Body of pancreas (tissue), 4 donors: ENCODE data around the gene SOHLH2. TPM values are rescaled to one million over a fixed set of nuclear protein-coding genes. Genes with fewer than 3 reads are reported as not detected.

ENCODE experiments used
- ATAC-seq: fragments of 150-250 bp; one replicate; pipeline ENCODE4 v1.9.1; 2016
- DNase-seq, 4 donors: peaks; one replicate each; pipeline ENCODE4 v3.0.0-alpha.2; 2019
- H3K27ac ChIP-seq, 4 donors: fragments of 200-600 bp; sonication (generic); 1 replicate in 3 of 4; 2 replicates in 1 of 4; pipeline versions ENCODE4 v1.5.1 to v1.6.1; 2016 to 2019; ENCODE audit warnings: mild to moderate bottlenecking in 1 of 4, mixed read lengths in 1 of 4, moderate library complexity in 1 of 4
- H3K27me3 ChIP-seq, 2 donors: fragments of 200-600 bp; sonication (generic); one replicate each; pipeline ENCODE4 v1.6.0; 2016; ENCODE audit warnings: mild to moderate bottlenecking in 1 of 2
- H3K36me3 ChIP-seq, 2 donors: fragments of 200-600 bp; sonication (generic); replicated peaks in 1 of 2; 2 replicates each; pipeline ENCODE4 v1.5.1; 2016; ENCODE audit warnings: low read depth in 2 of 2; ENCODE audit not compliant: insufficient read depth in 1 of 2
- H3K4me1 ChIP-seq: fragments of 200-600 bp; sonication (generic); one replicate; pipeline ENCODE4 v1.6.0; 2016
- H3K4me3 ChIP-seq, 2 donors: fragments of 200-600 bp; sonication (generic); 1 replicate in 1 of 2; 2 replicates in 1 of 2; pipeline ENCODE4 v1.5.1; 2016 to 2019
- H3K9me3 ChIP-seq, 3 donors: fragments of 200-600 bp; sonication (generic); 1 replicate in 2 of 3; 2 replicates in 1 of 3; pipeline ENCODE4 v1.5.1; 2016
- POLR2A ChIP-seq, 3 donors: fragments of 450-650 bp; IDR thresholded peaks; one replicate each; pipeline ENCODE4 v1.6.1; 2016; ENCODE audit warnings: antibody characterized with exemption in 3 of 3, mild to moderate bottlenecking in 2 of 3
- WGBS, 2 donors: methylation state at CpG; one replicate each; pipeline ENCODE4 v1.1.5; 2017; 5-methylcytosine and 5-hydroxymethylcytosine counted together
- intact Hi-C: fragments of 100-400 bp; cut with DNase I; formaldehyde crosslinking; loops from one replicate; pipeline ENCODE4 v1.15.1; 2023
- total RNA-seq, 2 donors: library from RNA; depleted of rRNA; stranded (reverse); fragments of >200 nt; gene quantifications; one replicate each; pipeline ENCODE4 v1.1.0, GENCODE V29; 2016
- TF ChIP-seq, protein P1 (sequence below), 7 experiments: fragments of 450-650 bp in 4 of 7; fragments of 200-600 bp in 3 of 7; sonication (generic) in 3 of 7; IDR thresholded peaks; one replicate each; pipeline ENCODE4 v1.5.1; 2016 to 2019; ENCODE audit warnings: antibody characterized with exemption in 7 of 7

Gene SOHLH2
- total RNA-seq, 2 donors from 2014 or later, result not detected

- intact Hi-C loops, result no loop called here
- ATAC-seq (no peak), DNase-seq (no peak)
- Histone ChIP-seq H3K4me3 (no peak overlapping the region), H3K27ac (no peak overlapping the region), H3K9me3 (no peaks in the 10 kb centered on the region), H3K4me1 (no peaks in the 10 kb centered on the region), H3K27me3 (no peaks in the 10 kb centered on the region), H3K36me3 (no peaks in the 10 kb centered on the region)
- TF ChIP-seq, protein P1, sequence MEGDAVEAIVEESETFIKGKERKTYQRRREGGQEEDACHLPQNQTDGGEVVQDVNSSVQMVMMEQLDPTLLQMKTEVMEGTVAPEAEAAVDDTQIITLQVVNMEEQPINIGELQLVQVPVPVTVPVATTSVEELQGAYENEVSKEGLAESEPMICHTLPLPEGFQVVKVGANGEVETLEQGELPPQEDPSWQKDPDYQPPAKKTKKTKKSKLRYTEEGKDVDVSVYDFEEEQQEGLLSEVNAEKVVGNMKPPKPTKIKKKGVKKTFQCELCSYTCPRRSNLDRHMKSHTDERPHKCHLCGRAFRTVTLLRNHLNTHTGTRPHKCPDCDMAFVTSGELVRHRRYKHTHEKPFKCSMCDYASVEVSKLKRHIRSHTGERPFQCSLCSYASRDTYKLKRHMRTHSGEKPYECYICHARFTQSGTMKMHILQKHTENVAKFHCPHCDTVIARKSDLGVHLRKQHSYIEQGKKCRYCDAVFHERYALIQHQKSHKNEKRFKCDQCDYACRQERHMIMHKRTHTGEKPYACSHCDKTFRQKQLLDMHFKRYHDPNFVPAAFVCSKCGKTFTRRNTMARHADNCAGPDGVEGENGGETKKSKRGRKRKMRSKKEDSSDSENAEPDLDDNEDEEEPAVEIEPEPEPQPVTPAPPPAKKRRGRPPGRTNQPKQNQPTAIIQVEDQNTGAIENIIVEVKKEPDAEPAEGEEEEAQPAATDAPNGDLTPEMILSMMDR (IDR thresholded peaks at IDR 0.05), result no peak
- no peak for TF ChIP-seq POLR2A (IDR thresholded peaks at IDR 0.05)
Measured at GRCh38 chr13:36142735-36143134, 71.6 kb downstream of the SOHLH2 start.

- ATAC-seq, result no peak
- TF ChIP-seq, protein P1 (IDR thresholded peaks at IDR 0.05), result no peak
- no peak for TF ChIP-seq POLR2A (IDR thresholded peaks at IDR 0.05)
- DNase-seq, result no peak
- H3K4me1 ChIP-seq, result no peaks in the 10 kb centered on the region
- H3K36me3 ChIP-seq, result no peaks in the 10 kb centered on the region
- H3K9me3 ChIP-seq, result no peaks in the 10 kb centered on the region
- H3K27me3 ChIP-seq, result no peaks in the 10 kb centered on the region
- WGBS, 2 donors, result 64 to 66% methylated on average over 2 of the region's 2 CpGs
- intact Hi-C loops, result no loop called here
- H3K4me3 ChIP-seq, result no peak overlapping the region
- H3K27ac ChIP-seq, result no peak overlapping the region
Measured at GRCh38 chr13:36135876-36136275, 78.5 kb downstream of the SOHLH2 start.

- no peak for DNase-seq
Measured at GRCh38 chr13:36134632-36135031, 79.7 kb downstream of the SOHLH2 start.

GRCh38 chr13:36133950-36134626 is 80.3 kb downstream of the SOHLH2 start:
- DNase-seq, result no peak
- Histone ChIP-seq H3K4me1 (peaks cover 6% of the 10 kb centered on the region), H3K27me3 (no peaks in the 10 kb centered on the region), H3K27ac (no peak overlapping the region), H3K36me3 (no peaks in the 10 kb centered on the region), H3K4me3 (no peak overlapping the region), H3K9me3 (no peaks in the 10 kb centered on the region)
- no peak for ATAC-seq
- no peak for TF ChIP-seq POLR2A (IDR thresholded peaks at IDR 0.05)
- TF ChIP-seq, protein P1 (IDR thresholded peaks at IDR 0.05), result no peak
- intact Hi-C loops, result no loop called here
- WGBS, 2 donors, result 57 to 60% methylated on average over 5 of the region's 5 CpGs

More at GRCh38 chr13:36134632-36135031, 79.7 kb downstream of the SOHLH2 start:
- 37 to 53% methylated on average over 1 of the region's 1 CpG for WGBS, 2 donors
- no peaks in the 10 kb centered on the region for H3K9me3 ChIP-seq
- intact Hi-C loops, result no loop called here
- no peaks in the 10 kb centered on the region for H3K27me3 ChIP-seq
- no peak for ATAC-seq
- no peak overlapping the region for H3K4me3 ChIP-seq
- H3K36me3 ChIP-seq, result no peaks in the 10 kb centered on the region
- TF ChIP-seq POLR2A (IDR thresholded peaks at IDR 0.05), result no peak
- H3K4me1 ChIP-seq, result peaks cover 6% of the 10 kb centered on the region
- no peak overlapping the region for H3K27ac ChIP-seq

DNA sequence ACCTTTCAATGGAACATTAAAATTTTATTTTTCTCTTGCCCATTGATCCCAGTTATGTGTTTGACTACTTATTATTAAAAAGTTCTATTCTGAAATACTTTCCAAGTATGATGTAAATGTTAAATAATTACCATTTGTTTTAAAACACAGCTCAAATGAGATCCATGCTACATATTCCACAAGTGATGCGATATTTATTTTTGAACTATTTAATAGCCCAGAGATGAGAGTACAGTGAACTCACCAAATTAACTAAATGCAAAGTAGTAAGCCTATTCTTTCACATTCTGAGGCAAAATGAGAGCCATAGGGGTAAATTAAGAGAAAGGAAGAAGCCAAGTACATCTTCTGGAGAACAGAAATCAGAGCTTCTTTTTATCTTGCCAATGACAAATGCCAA is 82.0 kb downstream of the SOHLH2 start:
- WGBS, 2 donors, result 92 to 95% methylated on average over 1 of the region's 1 CpG
- Histone ChIP-seq H3K27ac (no peak overlapping the region), H3K9me3 (no peaks in the 10 kb centered on the region)

More for the DNA sequence above, 82.0 kb downstream of the SOHLH2 start:
- H3K4me3 ChIP-seq, result no peak overlapping the region
- intact Hi-C loops, result no loop called here
- H3K27me3 ChIP-seq, result no peaks in the 10 kb centered on the region
- no peak for DNase-seq
- peaks cover 6% of the 10 kb centered on the region for H3K4me1 ChIP-seq
- ATAC-seq, result no peak
- H3K36me3 ChIP-seq, result no peaks in the 10 kb centered on the region
- TF ChIP-seq, protein P1 (IDR thresholded peaks at IDR 0.05), result no peak
- TF ChIP-seq POLR2A (IDR thresholded peaks at IDR 0.05), result no peak
